ENCODE results near the gene NPAP1. TPM values are rescaled to one million over a fixed set of nuclear protein-coding genes. Genes with fewer than 3 reads are reported as not detected.
"Not testable (repeated sequence)": the region's sequence is repeated elsewhere in the genome, so short reads cannot be mapped to it uniquely, and the experiment has no call there.

NPAP1 gene
- total RNA-seq, 1 donor from 2014 or later: not detected

DNA sequence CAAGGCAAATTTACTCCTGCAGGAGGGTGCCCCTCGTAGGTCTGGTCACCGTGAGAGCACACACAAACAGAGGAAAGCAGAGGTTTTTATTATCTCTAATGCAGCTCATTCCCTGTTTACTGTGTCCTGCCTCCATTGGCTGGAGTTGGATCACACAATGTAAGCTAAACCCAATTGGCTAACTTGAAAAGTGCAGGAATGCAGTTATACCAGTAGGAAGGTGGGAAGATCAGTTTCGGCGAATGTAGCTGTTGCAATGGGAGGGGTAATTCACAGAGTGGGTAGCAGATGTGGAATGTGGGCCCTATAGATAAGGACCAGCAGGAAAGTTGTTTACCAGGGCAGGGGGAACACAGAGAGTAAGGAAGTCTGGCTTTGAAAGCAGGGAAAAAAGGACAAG is 42.5 kb upstream of the NPAP1 start:
- Histone ChIP-seq H3K4me3 (ENCODE audit: insufficient read depth, low read depth, low read length) (no peak overlapping the region), H3K27ac (ENCODE audit: low read depth, low read length) (no peak overlapping the region), H3K27me3 (ENCODE audit: insufficient read depth, low read length) (no peaks in the 10 kb centered on the region), H3K4me1 (ENCODE audit: insufficient read depth, low read length) (no peaks in the 10 kb centered on the region), H3K36me3 (ENCODE audit: insufficient read depth, low read length) (no peaks in the 10 kb centered on the region), H3K9me3 (ENCODE audit: insufficient read depth, low read depth, low read length) (peaks cover 2% of the 10 kb centered on the region), H3K79me2 (ENCODE audit: insufficient read depth, low read length) (no peaks in the 10 kb centered on the region), H4K20me1 (ENCODE audit: insufficient read depth, low read length) (no peaks in the 10 kb centered on the region), H2AFZ (ENCODE audit: low read depth, low read length) (no peak overlapping the region), H3K9ac (ENCODE audit: low read length) (no peak overlapping the region), H3K4me2 (ENCODE audit: low read length) (no peak overlapping the region)
- Mint-ChIP-seq H3K9me3 (ENCODE audit: unreplicated experiment) (peaks cover 11% of the 10 kb centered on the region), H3K36me3 (ENCODE audit: low read depth, unreplicated experiment) (no peaks in the 10 kb centered on the region), H3K27ac (ENCODE audit: unreplicated experiment) (no peak overlapping the region), H3K4me1 (ENCODE audit: low read depth, unreplicated experiment) (no peaks in the 10 kb centered on the region), H3K27me3 (ENCODE audit: low read depth, unreplicated experiment) (no peaks in the 10 kb centered on the region), H3K4me3 (ENCODE audit: unreplicated experiment) (no peak overlapping the region)
- DNase-seq (ENCODE audit: low read depth) (no peak), FAIRE-seq (no peak)
- TF ChIP-seq EZH2 (IDR thresholded peaks at IDR 0.05; ENCODE audit: insufficient read depth, low read length) (no peak), CTCF (IDR thresholded peaks at IDR 0.05; ENCODE audit: insufficient read depth, low read depth, low read length) (no peak)

DNA sequence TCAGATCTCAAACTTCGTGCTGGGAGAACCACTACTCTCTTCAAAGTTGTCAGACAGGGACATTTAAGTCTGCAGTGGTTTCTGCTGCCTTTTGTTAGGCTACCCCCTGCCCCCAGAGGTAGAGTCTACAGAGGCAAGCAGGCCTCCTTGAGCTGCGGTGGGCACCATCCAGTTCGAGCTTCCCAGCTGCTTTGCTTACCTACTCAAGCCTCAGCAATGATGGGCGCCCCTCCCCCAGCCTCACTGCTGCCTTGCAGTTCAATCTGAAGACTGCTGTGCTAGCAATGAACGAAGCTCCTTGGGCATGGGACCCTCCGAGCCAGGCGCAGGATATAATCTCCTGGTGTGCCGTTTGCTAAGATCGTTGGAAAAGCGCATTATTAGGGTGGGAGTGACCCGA is 36.2 kb upstream of the NPAP1 start:
- not testable (repeated sequence) for H4K20me1 ChIP-seq (ENCODE audit: insufficient read depth, low read length); H3K4me3 ChIP-seq (ENCODE audit: insufficient read depth, low read depth, low read length); H2AFZ ChIP-seq (ENCODE audit: low read depth, low read length); H3K27me3 Mint-ChIP-seq (ENCODE audit: low read depth, unreplicated experiment); H3K9ac ChIP-seq (ENCODE audit: low read length); H3K4me1 Mint-ChIP-seq (ENCODE audit: low read depth, unreplicated experiment); FAIRE-seq; H3K4me1 ChIP-seq (ENCODE audit: insufficient read depth, low read length); H3K36me3 Mint-ChIP-seq (ENCODE audit: low read depth, unreplicated experiment); H3K4me2 ChIP-seq (ENCODE audit: low read length); H3K79me2 ChIP-seq (ENCODE audit: insufficient read depth, low read length); DNase-seq (ENCODE audit: low read depth); H3K27ac Mint-ChIP-seq (ENCODE audit: unreplicated experiment); H3K36me3 ChIP-seq (ENCODE audit: insufficient read depth, low read length); H3K9me3 ChIP-seq (ENCODE audit: insufficient read depth, low read depth, low read length); H3K4me3 Mint-ChIP-seq (ENCODE audit: unreplicated experiment); H3K27ac ChIP-seq (ENCODE audit: low read depth, low read length); H3K27me3 ChIP-seq (ENCODE audit: insufficient read depth, low read length); H3K9me3 Mint-ChIP-seq (ENCODE audit: unreplicated experiment)

DNA sequence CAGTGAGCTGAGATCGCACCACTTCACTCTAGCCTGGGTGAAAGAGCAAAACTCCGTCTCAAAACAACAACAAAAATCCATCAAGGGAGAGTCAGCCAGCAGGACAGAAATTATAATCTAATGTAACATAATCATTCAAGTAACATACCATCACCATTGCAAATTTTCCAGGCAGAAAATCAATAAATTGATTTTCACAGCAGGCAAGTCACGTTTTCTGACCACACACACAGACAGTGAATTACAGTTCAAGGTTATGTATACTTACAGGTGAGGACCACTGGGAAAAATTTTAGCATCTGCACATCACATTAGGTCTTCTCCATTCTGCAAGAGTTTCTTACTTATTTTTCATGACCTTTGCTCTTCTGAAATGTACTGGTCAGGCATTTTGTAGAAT is 29.9 kb upstream of the NPAP1 start:
- no peak overlapping the region for H2AFZ ChIP-seq (ENCODE audit: low read depth, low read length)
- no peak overlapping the region for H3K4me3 Mint-ChIP-seq (ENCODE audit: unreplicated experiment)
- no peaks in the 10 kb centered on the region for H3K36me3 ChIP-seq (ENCODE audit: insufficient read depth, low read length)
- H3K27me3 Mint-ChIP-seq (ENCODE audit: low read depth, unreplicated experiment): no peaks in the 10 kb centered on the region
- no peak for DNase-seq (ENCODE audit: low read depth)
- no peak overlapping the region for H3K27ac ChIP-seq (ENCODE audit: low read depth, low read length)
- H3K4me1 ChIP-seq (ENCODE audit: insufficient read depth, low read length): no peaks in the 10 kb centered on the region
- no peaks in the 10 kb centered on the region for H3K36me3 Mint-ChIP-seq (ENCODE audit: low read depth, unreplicated experiment)
- FAIRE-seq: no peak
- H3K9me3 Mint-ChIP-seq (ENCODE audit: unreplicated experiment): no peaks in the 10 kb centered on the region
- H3K4me2 ChIP-seq (ENCODE audit: low read length): no peak overlapping the region
- no peaks in the 10 kb centered on the region for H4K20me1 ChIP-seq (ENCODE audit: insufficient read depth, low read length)
- no peaks in the 10 kb centered on the region for H3K27me3 ChIP-seq (ENCODE audit: insufficient read depth, low read length)
- H3K27ac Mint-ChIP-seq (ENCODE audit: unreplicated experiment): no peak overlapping the region
- H3K4me3 ChIP-seq (ENCODE audit: insufficient read depth, low read depth, low read length): no peak overlapping the region
- peaks cover 3% of the 10 kb centered on the region for H3K9me3 ChIP-seq (ENCODE audit: insufficient read depth, low read depth, low read length)
- H3K9ac ChIP-seq (ENCODE audit: low read length): no peak overlapping the region
- no peaks in the 10 kb centered on the region for H3K79me2 ChIP-seq (ENCODE audit: insufficient read depth, low read length)
- H3K4me1 Mint-ChIP-seq (ENCODE audit: low read depth, unreplicated experiment): no peaks in the 10 kb centered on the region
- no peak for TF ChIP-seq EZH2 (IDR thresholded peaks at IDR 0.05; ENCODE audit: insufficient read depth, low read length)
- TF ChIP-seq CTCF (IDR thresholded peaks at IDR 0.05; ENCODE audit: insufficient read depth, low read depth, low read length): no peak
